MM.1S (cell line): ENCODE measurements around the gene RAPGEF6.
A peak's percentile ranks its signal among the peaks of the same experiment; 100 is the strongest.

Source experiments
- DNase-seq: peaks from one replicate; pipeline ENCODE4 v3.0.0-alpha.2; 2015
- H2AFZ ChIP-seq: fragments of 300-600 bp; sonication (generic); 2 replicates; pipeline ENCODE4 v1.6.0; 2016; ENCODE audit warnings: antibody characterized with exemption, low read length
- H3F3A ChIP-seq: fragments of 300-600 bp; sonication (generic); 2 replicates; pipeline ENCODE4 v1.6.1; 2016; ENCODE audit warnings: mild to moderate bottlenecking, antibody characterized with exemption, low read length, moderate library complexity, mixed read lengths; ENCODE audit not compliant: insufficient read depth
- H3K27ac ChIP-seq: fragments of 300-600 bp; sonication (generic); 2 replicates; pipeline ENCODE4 v1.5.1; 2016; ENCODE audit warnings: mild to moderate bottlenecking, low read length
- H3K27me3 ChIP-seq: fragments of 300-600 bp; sonication (generic); replicated peaks from 2 replicates; pipeline ENCODE4 v1.6.0; 2016; ENCODE audit warnings: low read length; ENCODE audit not compliant: insufficient read depth
- H3K36me3 ChIP-seq: fragments of 300-600 bp; sonication (generic); replicated peaks from 2 replicates; pipeline ENCODE4 v1.6.1; 2016; ENCODE audit warnings: mild to moderate bottlenecking, low read length, mixed read lengths; ENCODE audit not compliant: insufficient read depth
- H3K4me1 ChIP-seq: fragments of 300-600 bp; sonication (generic); 2 replicates; pipeline ENCODE4 v1.6.1; 2016; ENCODE audit warnings: low read length, mixed read lengths
- H3K4me2 ChIP-seq: fragments of 300-600 bp; sonication (generic); 2 replicates; pipeline ENCODE4 v1.6.0; 2016; ENCODE audit warnings: low read depth, low read length
- H3K4me3 ChIP-seq: fragments of 300-600 bp; sonication (generic); 2 replicates; pipeline ENCODE4 v1.5.1; 2016; ENCODE audit warnings: low read length, mixed read lengths
- H3K79me2 ChIP-seq: fragments of 300-600 bp; sonication (generic); 2 replicates; pipeline ENCODE4 v1.6.1; 2016; ENCODE audit warnings: mixed run types, low read length, mixed read lengths
- H3K9ac ChIP-seq: fragments of 300-600 bp; sonication (generic); 2 replicates; pipeline ENCODE4 v1.6.1; 2016; ENCODE audit warnings: low read length, mixed read lengths
- H3K9me2 ChIP-seq: fragments of 300-600 bp; sonication (generic); replicated peaks from 2 replicates; pipeline ENCODE4 v1.6.1; 2016; ENCODE audit warnings: mild to moderate bottlenecking, low read length, mixed read lengths; ENCODE audit not compliant: insufficient read depth
- H3K9me3 ChIP-seq: fragments of 300-600 bp; sonication (generic); replicated peaks from 2 replicates; pipeline ENCODE4 v1.6.1; 2016; ENCODE audit warnings: mild to moderate bottlenecking, low read length, mixed read lengths; ENCODE audit not compliant: insufficient read depth
- H4K20me1 ChIP-seq: fragments of 300-600 bp; sonication (generic); 2 replicates; pipeline ENCODE4 v1.6.1; 2016; ENCODE audit warnings: mild to moderate bottlenecking, low read length, moderate library complexity, mixed read lengths; ENCODE audit not compliant: insufficient read depth
- EZH2 ChIP-seq: fragments of 300-600 bp; sonication (generic); optimal IDR thresholded peaks from 2 replicates; pipeline ENCODE3; 2017; ENCODE audit warnings: low read depth, mild to moderate bottlenecking, antibody characterized with exemption, low read length, mixed read lengths
- EZH2phosphoT487 ChIP-seq: fragments of 300-600 bp; sonication (generic); IDR thresholded peaks from 2 replicates; pipeline ENCODE4 v1.6.1; 2018; ENCODE audit warnings: antibody characterized with exemption, low read length
- TF ChIP-seq, protein P1 (sequence below): fragments of 300-600 bp; sonication (generic); IDR thresholded peaks from 2 replicates; pipeline ENCODE4 v1.5.1; 2016; ENCODE audit warnings: antibody characterized with exemption, low read length, mixed read lengths

Gene RAPGEF6

DNA sequence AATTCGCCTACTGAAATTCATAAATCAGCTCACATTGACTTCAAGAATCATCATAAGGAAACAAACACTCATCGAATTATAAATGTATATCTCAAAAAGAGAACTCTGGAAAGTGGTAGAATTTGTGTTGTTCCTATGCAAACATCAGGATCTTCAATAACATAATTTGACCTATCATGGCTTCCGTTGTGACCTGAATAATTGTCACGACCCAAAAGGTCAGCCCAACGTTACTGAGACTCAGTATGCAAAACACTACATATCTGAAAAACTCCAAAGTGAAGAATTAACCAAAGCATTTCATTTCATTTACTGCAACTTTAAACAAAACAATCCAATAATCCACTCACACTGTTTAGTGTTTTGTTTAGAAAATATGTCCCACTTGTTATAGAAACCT is 1.2 kb downstream of the RAPGEF6 start:
- H3K4me3 ChIP-seq: peak overlapping the region; percentile 68
- peak; percentile 25 for DNase-seq
- TF ChIP-seq, protein P1, sequence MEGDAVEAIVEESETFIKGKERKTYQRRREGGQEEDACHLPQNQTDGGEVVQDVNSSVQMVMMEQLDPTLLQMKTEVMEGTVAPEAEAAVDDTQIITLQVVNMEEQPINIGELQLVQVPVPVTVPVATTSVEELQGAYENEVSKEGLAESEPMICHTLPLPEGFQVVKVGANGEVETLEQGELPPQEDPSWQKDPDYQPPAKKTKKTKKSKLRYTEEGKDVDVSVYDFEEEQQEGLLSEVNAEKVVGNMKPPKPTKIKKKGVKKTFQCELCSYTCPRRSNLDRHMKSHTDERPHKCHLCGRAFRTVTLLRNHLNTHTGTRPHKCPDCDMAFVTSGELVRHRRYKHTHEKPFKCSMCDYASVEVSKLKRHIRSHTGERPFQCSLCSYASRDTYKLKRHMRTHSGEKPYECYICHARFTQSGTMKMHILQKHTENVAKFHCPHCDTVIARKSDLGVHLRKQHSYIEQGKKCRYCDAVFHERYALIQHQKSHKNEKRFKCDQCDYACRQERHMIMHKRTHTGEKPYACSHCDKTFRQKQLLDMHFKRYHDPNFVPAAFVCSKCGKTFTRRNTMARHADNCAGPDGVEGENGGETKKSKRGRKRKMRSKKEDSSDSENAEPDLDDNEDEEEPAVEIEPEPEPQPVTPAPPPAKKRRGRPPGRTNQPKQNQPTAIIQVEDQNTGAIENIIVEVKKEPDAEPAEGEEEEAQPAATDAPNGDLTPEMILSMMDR: no peak
- TF ChIP-seq EZH2 (no peak), EZH2phosphoT487 (no peak)

DNA sequence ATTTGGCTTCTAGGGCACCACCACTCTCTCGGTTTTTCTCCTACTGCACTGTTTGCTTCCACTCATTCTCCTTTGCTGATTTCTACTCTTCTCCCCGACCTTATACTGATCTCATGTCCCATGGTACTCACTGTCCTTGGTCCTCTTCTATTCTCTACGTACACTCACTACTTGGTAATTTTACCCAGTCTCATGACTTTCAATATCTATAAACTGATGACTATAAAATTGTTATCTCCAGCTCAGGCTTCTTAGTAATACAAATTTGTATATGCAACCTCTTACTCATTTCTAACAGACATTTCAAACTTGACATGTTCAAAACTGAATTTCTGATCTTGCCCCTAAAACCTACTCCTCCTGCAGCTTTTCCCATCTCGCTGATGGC is 4.1 kb downstream of the RAPGEF6 start:
- Histone ChIP-seq H3K4me2 (no peak overlapping the region), H2AFZ (no peak overlapping the region), H3K9me2 (no peaks in the 10 kb centered on the region), H3F3A (peaks cover 6% of the 10 kb centered on the region), H3K79me2 (peaks cover 90% of the 10 kb centered on the region), H3K27me3 (no peaks in the 10 kb centered on the region), H4K20me1 (peaks cover 7% of the 10 kb centered on the region; the same call in 1 of the 2 replicates), H3K4me3 (no peak overlapping the region), H3K27ac (no peak overlapping the region), H3K36me3 (no peaks in the 10 kb centered on the region), H3K4me1 (peaks cover 10% of the 10 kb centered on the region), H3K9me3 (no peaks in the 10 kb centered on the region), H3K9ac (no peak overlapping the region)
- TF ChIP-seq EZH2phosphoT487 (no peak), EZH2 (no peak)
- TF ChIP-seq, protein P1: no peak
- no peak for DNase-seq

More for the DNA sequence above, 1.2 kb downstream of the RAPGEF6 start:
- Histone ChIP-seq H3K4me2 (peak overlapping the region; percentile 66), H3K27me3 (no peaks in the 10 kb centered on the region), H3F3A (peaks cover 19% of the 10 kb centered on the region), H3K9ac (peak overlapping the region; percentile 78), H3K9me3 (no peaks in the 10 kb centered on the region), H3K36me3 (no peaks in the 10 kb centered on the region), H3K4me1 (peaks cover 15% of the 10 kb centered on the region), H3K27ac (peak overlapping the region; percentile 96; the same call in 1 of the 2 replicates), H2AFZ (no peak overlapping the region), H3K9me2 (no peaks in the 10 kb centered on the region), H3K79me2 (peaks cover 61% of the 10 kb centered on the region), H4K20me1 (0 out of 2 replicates have a peak, but pooled peaks cover 3% of the 10 kb centered on the region)

DNA sequence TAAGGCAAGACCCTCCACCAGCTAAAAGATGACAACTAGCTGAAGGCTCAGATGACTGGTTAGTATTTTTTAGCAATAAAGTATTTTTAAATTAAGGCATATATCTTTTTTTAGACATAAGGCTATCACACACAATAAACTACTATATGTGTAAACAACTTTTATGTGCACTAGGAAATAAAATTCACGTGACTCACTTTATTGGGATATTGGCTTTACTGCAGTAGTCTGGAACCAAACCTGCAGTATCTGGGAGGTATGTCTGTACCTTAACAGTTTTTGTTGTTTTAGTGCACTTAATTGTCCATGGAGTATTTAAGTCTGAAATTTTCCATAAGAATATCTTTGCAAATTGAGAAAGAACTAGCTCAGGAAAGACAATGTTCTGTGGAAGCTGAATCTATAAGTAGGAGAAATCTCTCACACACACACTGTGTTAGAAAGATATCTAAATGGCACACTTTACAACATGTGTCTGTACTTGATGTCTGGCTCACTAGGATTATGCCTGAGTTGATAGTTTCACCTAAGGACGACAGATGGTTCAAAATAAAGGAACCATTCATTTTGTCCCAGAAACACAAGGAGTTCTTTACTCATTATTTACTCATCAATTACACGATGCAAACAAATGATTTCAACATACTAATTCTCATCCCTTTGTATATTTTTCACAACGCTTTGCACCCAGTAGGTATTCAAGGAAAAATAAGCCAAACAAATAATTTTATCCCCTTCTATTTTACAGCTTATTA is 4.6 kb downstream of the RAPGEF6 start:
- Histone ChIP-seq H3K9me3 (no peaks in the 10 kb centered on the region), H2AFZ (no peak overlapping the region), H4K20me1 (peaks cover 7% of the 10 kb centered on the region; the same call in 1 of the 2 replicates), H3K9ac (no peak overlapping the region), H3K9me2 (no peaks in the 10 kb centered on the region), H3K27me3 (no peaks in the 10 kb centered on the region), H3F3A (no peaks in the 10 kb centered on the region; the same call in 1 of the 2 replicates), H3K4me3 (no peak overlapping the region), H3K27ac (no peak overlapping the region), H3K4me2 (no peak overlapping the region), H3K36me3 (no peaks in the 10 kb centered on the region), H3K4me1 (peaks cover 10% of the 10 kb centered on the region), H3K79me2 (peaks cover 96% of the 10 kb centered on the region)
- no peak for TF ChIP-seq EZH2phosphoT487
- TF ChIP-seq, protein P1: no peak
- no peak for TF ChIP-seq EZH2
- no peak for DNase-seq
